GM21390 (cell line): Measurements from ENCODE around the gene FGD4.
"Not testable (repeated sequence)": the region's sequence is repeated elsewhere in the genome, so short reads cannot be mapped to it uniquely, and the experiment has no call there.

Source experiments
- ATAC-seq: cut with Tn5 transposase; IDR thresholded peaks from one replicate; pipeline ENCODE4 v1.9.1; 2021; ENCODE audit not compliant: unreplicated experiment

Gene FGD4

GRCh38 chr12:32551058-32551457 lies 151.7 kb downstream of the FGD4 start:
- no peak for ATAC-seq

- peak; percentile 98 for ATAC-seq
These were observed 159.5 kb downstream of the FGD4 start for GRCh38 chr12:32558903-32559302.

- no peak for ATAC-seq
These were observed 160.1 kb downstream of the FGD4 start for GRCh38 chr12:32559434-32559833.

- no peak for ATAC-seq
These were observed 161.2 kb downstream of the FGD4 start for GRCh38 chr12:32560520-32560919.

- no peak for ATAC-seq
These were observed 162.6 kb downstream of the FGD4 start for GRCh38 chr12:32561931-32562341.

GRCh38 chr12:32562413-32562812 lies 163.1 kb downstream of the FGD4 start:
- ATAC-seq: not testable (repeated sequence)

GRCh38 chr12:32566663-32567295 lies 167.4 kb downstream of the FGD4 start:
- ATAC-seq: no peak

GRCh38 chr12:32567296-32567674 lies 167.9 kb downstream of the FGD4 start:
- no peak for ATAC-seq

GRCh38 chr12:32568228-32568627 lies 168.9 kb downstream of the FGD4 start:
- ATAC-seq: no peak

- no peak for ATAC-seq
These were observed 169.9 kb downstream of the FGD4 start for GRCh38 chr12:32569259-32569658.

GRCh38 chr12:32574585-32574984 lies 175.2 kb downstream of the FGD4 start:
- ATAC-seq: no peak

- ATAC-seq: no peak
These were observed 178.0 kb downstream of the FGD4 start for GRCh38 chr12:32577328-32577727.

- no peak for ATAC-seq
These were observed 184.2 kb downstream of the FGD4 start for GRCh38 chr12:32583534-32583933.

GRCh38 chr12:32585680-32586079 lies 186.3 kb downstream of the FGD4 start:
- no peak for ATAC-seq

- ATAC-seq: no peak
These were observed 187.0 kb downstream of the FGD4 start for GRCh38 chr12:32586390-32586789.

GRCh38 chr12:32587581-32588495 lies 188.5 kb downstream of the FGD4 start:
- no peak for ATAC-seq

- no peak for ATAC-seq
These were observed 189.2 kb downstream of the FGD4 start for GRCh38 chr12:32588604-32589003.

GRCh38 chr12:32589165-32589865 lies 190.0 kb downstream of the FGD4 start:
- ATAC-seq: no peak

- ATAC-seq: no peak
These were observed 195.9 kb downstream of the FGD4 start for GRCh38 chr12:32595251-32595650.

GRCh38 chr12:32596030-32596429 lies 196.7 kb downstream of the FGD4 start:
- no peak for ATAC-seq

- no peak for ATAC-seq
These were observed 199.3 kb downstream of the FGD4 start for GRCh38 chr12:32598688-32599087.

- no peak for ATAC-seq
These were observed 201.3 kb downstream of the FGD4 start for GRCh38 chr12:32600681-32601080.
